GM12878 (cell line): Measurements from ENCODE around the gene MYO10. TPM values are rescaled to one million over a fixed set of nuclear protein-coding genes. Genes with fewer than 3 reads are reported as not detected.

Source experiments
- ATAC-seq: fragments of 200-7000 bp; cut with Tn5 transposase; 3 replicates; pipeline ENCODE4 v1.9.1; 2020; ENCODE audit warnings: mild to moderate bottlenecking, moderate library complexity
- BruUV-seq: library from RNA; stranded (reverse); fragments of 400-500 nt; replicated peaks from 2 replicates; lab custom pipeline; 2021; lab: Mats Ljungman, UMichigan
- CTCF ChIA-PET: fragments of 300-600 bp; sonication (Branson Sonifier 250); formaldehyde crosslinking; extraction: SDS; loops from one replicate; lab custom pipeline; 2021; ENCODE audit warnings: inconsistent platforms; lab: Yijun Ruan, JAX
- POLR2A ChIA-PET: fragments of 350-600 bp; formaldehyde crosslinking; extraction: SDS; loops from one replicate; lab custom pipeline; 2021; ENCODE audit warnings: inconsistent platforms; lab: Charles Lee
- RAD21 ChIA-PET: fragments of 300-600 bp; sonication (Branson Sonifier 250); formaldehyde crosslinking; loops from one replicate; lab custom pipeline; 2023; ENCODE audit warnings: antibody characterized with exemption; ENCODE audit not compliant: unreplicated experiment; lab: Charles Lee
- SMC1A ChIA-PET: fragments of 300-600 bp; sonication (Branson Sonifier 250); formaldehyde crosslinking; loops from one replicate; lab custom pipeline; 2023; ENCODE audit not compliant: unreplicated experiment, uncharacterized antibody; lab: Charles Lee
- DNase-seq: peaks from one replicate; pipeline ENCODE4 v3.0.0-alpha.2; 2011; ENCODE audit warnings: low read depth, low spot score
- FAIRE-seq: peaks from 3 replicates; lab custom pipeline; 2011; peaks lifted over from hg19 to GRCh38; lab: Jason Lieb, UNC
- H2AFZ ChIP-seq: 2 replicates; pipeline ENCODE4 v1.6.0; 2011; ENCODE audit warnings: low read depth, low read length, control low read depth; ENCODE audit not compliant: control insufficient read depth
- H3K27ac ChIP-seq: 2 replicates; pipeline ENCODE4 v1.5.1; 2011; ENCODE audit warnings: control low read depth; ENCODE audit not compliant: control insufficient read depth, insufficient read depth
- H3K27me3 ChIP-seq, 2 experiments: replicated peaks in 1 of 2; 2 replicates each; pipeline versions ENCODE4 v1.6.0 to v1.6.1; 2011; ENCODE audit warnings: low read length in 1 of 2; ENCODE audit not compliant: control insufficient read depth in 2 of 2, insufficient read depth in 2 of 2
- H3K36me3 ChIP-seq, 2 experiments: 2 replicates each; pipeline ENCODE4 v1.5.1; 2011; ENCODE audit warnings: low read length in 1 of 2; ENCODE audit not compliant: control insufficient read depth in 2 of 2, insufficient read depth in 2 of 2
- H3K4me1 ChIP-seq: 2 replicates; pipeline ENCODE4 v1.6.1; 2011; ENCODE audit warnings: mild to moderate bottlenecking, low read length, moderate library complexity, mixed read lengths; ENCODE audit not compliant: control insufficient read depth, insufficient read depth
- H3K4me2 ChIP-seq: 2 replicates; pipeline ENCODE4 v1.6.0; 2011; ENCODE audit warnings: control low read depth; ENCODE audit not compliant: control insufficient read depth, insufficient read depth
- H3K4me3 ChIP-seq: fragments of 200-600 bp; sonication (generic); 2 replicates; pipeline ENCODE4 v1.5.1; 2016
- H3K79me2 ChIP-seq: 2 replicates; pipeline ENCODE4 v1.6.0; 2011; ENCODE audit warnings: low read length; ENCODE audit not compliant: control insufficient read depth, insufficient read depth
- H3K9ac ChIP-seq: 2 replicates; pipeline ENCODE4 v1.8.0; 2011; ENCODE audit warnings: low read length, control low read depth, mixed read lengths; ENCODE audit not compliant: control insufficient read depth, insufficient read depth
- H3K9me3 ChIP-seq: replicated peaks from 3 replicates; pipeline ENCODE4 v1.5.1; 2011; ENCODE audit warnings: mild to moderate bottlenecking, low read length; ENCODE audit not compliant: control insufficient read depth, insufficient read depth
- H4K20me1 ChIP-seq: 2 replicates; pipeline ENCODE4 v1.6.0; 2011; ENCODE audit not compliant: control insufficient read depth, insufficient read depth
- BCL11A ChIP-seq: IDR thresholded peaks from 2 replicates; pipeline ENCODE4 v1.6.1; 2011; ENCODE audit warnings: low read depth, low read length
- CHD2 ChIP-seq: IDR thresholded peaks from 2 replicates; pipeline ENCODE4 v1.6.1; 2011; ENCODE audit warnings: low read depth, low read length, improper control_type of control experiment, borderline replicate concordance
- DPF2 ChIP-seq: fragments of 450-650 bp; IDR thresholded peaks from 2 replicates; pipeline ENCODE4 v1.6.1; 2017; ENCODE audit warnings: mild to moderate bottlenecking
- E4F1 ChIP-seq: fragments of 450-650 bp; IDR thresholded peaks from 2 replicates; pipeline ENCODE4 v1.6.1; 2018; ENCODE audit warnings: borderline replicate concordance, mild to moderate bottlenecking; ENCODE audit not compliant: partially characterized antibody
- HCFC1 ChIP-seq: fragments of 150-350 bp; IDR thresholded peaks from 2 replicates; pipeline ENCODE4 v1.6.1; 2014; ENCODE audit warnings: low read length
- LARP7 ChIP-seq: fragments of 450-650 bp; IDR thresholded peaks from 2 replicates; pipeline ENCODE4 v1.6.1; 2017; ENCODE audit warnings: mild to moderate bottlenecking
- MAX ChIP-seq: IDR thresholded peaks from 2 replicates; pipeline ENCODE4 v1.6.1; 2012; ENCODE audit warnings: low read depth, low read length, improper control_type of control experiment
- MYB ChIP-seq: fragments of 150-350 bp; IDR thresholded peaks from 2 replicates; pipeline ENCODE4 v1.6.1; 2014; ENCODE audit warnings: mild to moderate bottlenecking, low read depth, low read length, borderline replicate concordance
- NFXL1 ChIP-seq: fragments of 450-650 bp; IDR thresholded peaks from 2 replicates; pipeline ENCODE4 v1.6.1; 2017; ENCODE audit warnings: antibody characterized with exemption, mild to moderate bottlenecking, borderline replicate concordance
- POLR2A ChIP-seq: IDR thresholded peaks from 2 replicates; pipeline ENCODE4 v1.6.1; 2011; ENCODE audit warnings: low read depth, mild to moderate bottlenecking, low read length
- POLR2AphosphoS2 ChIP-seq: IDR thresholded peaks from 2 replicates; pipeline ENCODE4 v1.6.1; 2011; ENCODE audit warnings: low read depth, mild to moderate bottlenecking, low read length, improper control_type of control experiment, moderate library complexity
- PRDM15 ChIP-seq: fragments of 450-650 bp; formaldehyde crosslinking; IDR thresholded peaks from 2 replicates; pipeline ENCODE4 v1.4.0; 2020; ENCODE audit warnings: mild to moderate bottlenecking, moderate library complexity
- RCOR1 ChIP-seq: conservative IDR thresholded peaks from 2 replicates; pipeline ENCODE4 v1.6.1; 2012; ENCODE audit warnings: low read depth, low read length, improper control_type of control experiment
- RFX5 ChIP-seq: IDR thresholded peaks from 2 replicates; pipeline ENCODE4 v1.6.1; 2011; ENCODE audit warnings: low read depth, low read length, improper control_type of control experiment
- SMAD1 ChIP-seq: fragments of 450-650 bp; IDR thresholded peaks from 2 replicates; pipeline ENCODE4 v1.6.1; 2018; ENCODE audit warnings: mild to moderate bottlenecking, low read depth; ENCODE audit not compliant: partially characterized antibody
- TCF12 ChIP-seq: IDR thresholded peaks from 2 replicates; pipeline ENCODE4 v1.6.1; 2011; ENCODE audit warnings: low read depth, mild to moderate bottlenecking, low read length
- ZBTB4 ChIP-seq: fragments of 450-650 bp; formaldehyde crosslinking; IDR thresholded peaks from 2 replicates; pipeline ENCODE4 v1.4.0; 2022; ENCODE audit warnings: mild to moderate bottlenecking, moderate library complexity
- WGBS: methylation state at CpG from one replicate; pipeline ENCODE4 v1.1.6; 2016; ENCODE audit warnings: low lambda C conversion rate; ENCODE audit not compliant: insufficient replicate concordance, insufficient coverage; ENCODE audit errors: missing lambda C conversion rate; 5-methylcytosine and 5-hydroxymethylcytosine counted together
- in situ Hi-C: fragments of 300-500 bp; cut with MboI; formaldehyde crosslinking; loops from 9 replicates; pipeline ENCODE4 v1.14.3; 2018; ENCODE audit warnings: mixed read lengths
- intact Hi-C: fragments of 100-400 bp; cut with micrococcal nuclease; formaldehyde crosslinking; loops from one replicate; pipeline ENCODE4 v1.14.2; 2022; ENCODE audit not compliant: unreplicated experiment
- polyA plus RNA-seq, 11 experiments: library from polyadenylated mRNA; depleted of rRNA in 4 of 11; unstranded in 6 of 11; stranded (reverse) in 5 of 11; fragments of >200 nt; fragmentation: Nextera tagmentation in 4 of 11; fragmentation: Illumina TruSeq in 1 of 11; extraction: Ambion mirVana in 4 of 11; extraction: Trizol in 1 of 11; gene quantifications; 1 replicate in 1 of 11; 2 replicates in 10 of 11; pipeline versions ENCODE4 v1.2.1 to v1.2.3, GENCODE V29; 2011 to 2016; ENCODE audit warnings: inconsistent platforms in 2 of 11, missing spikeins in 2 of 11, low read depth in 1 of 11
- total RNA-seq, 4 experiments: library from RNA; depleted of rRNA in 3 of 4; stranded (reverse); fragments of >200 nt in 3 of 4; fragmentation: Illumina TruSeq in 1 of 4; extraction: Trizol in 1 of 4; gene quantifications; 2 replicates each; pipeline versions ENCODE4 v1.2.1 to v1.2.3, GENCODE V29; 2013 to 2021

The MYO10 gene
- total and polyA plus RNA-seq, 10 of the 15 experiments (the other 5 are each of a cell fraction or from before 2014, with no cell fraction given) = 0.02 to 0.77 (median 0.17) TPM

GRCh38 chr5:16757989-16758501, 178.0 kb downstream of the MYO10 start:
- DNase-seq = no peak
- Histone ChIP-seq H3K9me3 (no peaks in the 10 kb centered on the region), H3K27ac (no peak overlapping the region), H3K27me3 (no peaks in the 10 kb centered on the region), H3K4me1 (no peaks in the 10 kb centered on the region), H3K4me3 (no peak overlapping the region), H2AFZ (no peak overlapping the region), H4K20me1 (no peaks in the 10 kb centered on the region), H3K9ac (no peak overlapping the region), H3K36me3 (no peaks in the 10 kb centered on the region), H3K4me2 (no peak overlapping the region), H3K79me2 (no peaks in the 10 kb centered on the region)
- CTCF ChIA-PET = no interaction called here
- SMC1A ChIA-PET = interaction anchor here (0.6 kb wide), 1 partner anchor 1670 kb away, joined by 3 read pairs; no protein-coding TSS in a partner anchor
- in situ Hi-C loops = no loop called here
- POLR2A ChIA-PET = no interaction called here
- BruUV-seq = no TSS peak
- 32% methylated on average over 8 of the region's 8 CpGs for WGBS
- FAIRE-seq = no peak
- intact Hi-C loops = no loop called here
- RAD21 ChIA-PET = no interaction called here
- no peak for ATAC-seq
- TF ChIP-seq PRDM15 (no peak), POLR2A (no peak), RCOR1 (no peak), SMAD1 (no peak), MYB (no peak), DPF2 (no peak), POLR2AphosphoS2 (no peak), LARP7 (no peak), TCF12 (no peak), HCFC1 (no peak), MAX (no peak), RFX5 (no peak), ZBTB4 (CRISPR knock-in tag) (no peak), BCL11A (no peak), E4F1 (no peak), CHD2 (no peak), NFXL1 (no peak)
